AG04449 (cell line): ENCODE results near the gene CDK6.
"Not testable (repeated sequence)": the region's sequence is repeated elsewhere in the genome, so short reads cannot be mapped to it uniquely, and the experiment has no call there.

Experiments used
- CTCF ChIA-PET: fragments of 350-600 bp; formaldehyde crosslinking; extraction: SDS; loops from one replicate; lab custom pipeline; 2021; ENCODE audit warnings: antibody characterized with exemption; lab: Yijun Ruan, JAX
- POLR2A ChIA-PET: fragments of 400-600, 350-600 bp; formaldehyde crosslinking; extraction: SDS; loops from one replicate; lab custom pipeline; 2020; ENCODE audit warnings: antibody characterized with exemption, inconsistent platforms; lab: Yijun Ruan, JAX
- DNase-seq: peaks from one replicate; pipeline ENCODE4 v3.0.0-alpha.2; 2010; ENCODE audit warnings: low read depth, low spot score
- H3K4me3 ChIP-seq: 2 replicates; pipeline ENCODE4 v1.5.1; 2011; ENCODE audit warnings: low read depth, mild to moderate bottlenecking, control low read depth, low read length
- CTCF ChIP-seq: IDR thresholded peaks from one replicate; pipeline ENCODE4 v1.5.1; 2011; ENCODE audit warnings: mild to moderate bottlenecking, moderate library complexity, low read length, control low read depth, inconsistent platforms; ENCODE audit not compliant: insufficient read depth; ENCODE audit errors: missing control alignments

Gene CDK6

GRCh38 chr7:92749832-92750446 is 86.4 kb downstream of the CDK6 start:
- ChIA-PET POLR2A (no interaction called here), CTCF (no interaction called here)
- no peak overlapping the region for H3K4me3 ChIP-seq
- TF ChIP-seq CTCF, result no peak
- no peak for DNase-seq

- no peak for TF ChIP-seq CTCF
- no peak overlapping the region for H3K4me3 ChIP-seq
- CTCF ChIA-PET, result no interaction called here
- no peak for DNase-seq
- POLR2A ChIA-PET, result no interaction called here
Observed at GRCh38 chr7:92749327-92749755, 87.0 kb downstream of the CDK6 start.

GRCh38 chr7:92748495-92748894 is 87.9 kb downstream of the CDK6 start:
- POLR2A ChIA-PET, result no interaction called here
- TF ChIP-seq CTCF, result no peak
- DNase-seq, result no peak
- H3K4me3 ChIP-seq, result no peak overlapping the region
- CTCF ChIA-PET, result no interaction called here

GRCh38 chr7:92747041-92747835 is 89.1 kb downstream of the CDK6 start:
- CTCF ChIA-PET, result no interaction called here
- POLR2A ChIA-PET, result no interaction called here
- no peak overlapping the region for H3K4me3 ChIP-seq
- no peak for TF ChIP-seq CTCF
- DNase-seq, result no peak

- no peak overlapping the region for H3K4me3 ChIP-seq
- no peak for DNase-seq
- no peak for TF ChIP-seq CTCF
- ChIA-PET POLR2A (no interaction called here), CTCF (no interaction called here)
Observed at GRCh38 chr7:92745241-92745640, 91.1 kb downstream of the CDK6 start.

- DNase-seq, POLR2A ChIA-PET, H3K4me3 ChIP-seq: not testable (repeated sequence)
- CTCF ChIA-PET, result interaction anchor here (1.0 kb wide), 1 partner anchor 13 kb away, joined by 3 read pairs; no protein-coding TSS in a partner anchor
Observed at GRCh38 chr7:92744180-92744579, 92.2 kb downstream of the CDK6 start.
